Caco-2 (cell line): ENCODE measurements around the gene NOSIP. TPM values are rescaled to one million over a fixed set of nuclear protein-coding genes. Genes with fewer than 3 reads are reported as not detected.
"Not testable (repeated sequence)": the region's sequence is repeated elsewhere in the genome, so short reads cannot be mapped to it uniquely, and the experiment has no call there.

Source experiments
- BruUV-seq: library from RNA; stranded (reverse); fragments of 400-500 nt; replicated peaks from 2 replicates; lab custom pipeline; 2021; lab: Mats Ljungman, UMichigan
- CTCF ChIA-PET: fragments of 300-600 bp; sonication (Branson Sonifier 250); formaldehyde crosslinking; loops from one replicate; lab custom pipeline; 2022; ENCODE audit warnings: antibody characterized with exemption; lab: Charles Lee
- POLR2A ChIA-PET: fragments of 300-600 bp; sonication (Branson Sonifier 250); formaldehyde crosslinking; loops from one replicate; lab custom pipeline; 2022; ENCODE audit warnings: antibody characterized with exemption; lab: Charles Lee
- DNase-seq, 2 experiments: peaks; one replicate each; pipeline versions ENCODE4 v3.0.0 to v3.0.0-alpha.2; 2020 to 2022
- H3K27me3 ChIP-seq: replicated peaks from 2 replicates; pipeline ENCODE4 v1.6.0; 2011; ENCODE audit warnings: low read length; ENCODE audit not compliant: control insufficient read depth, insufficient read depth
- H3K36me3 ChIP-seq: 2 replicates; pipeline ENCODE4 v1.5.1; 2011; ENCODE audit warnings: low read length; ENCODE audit not compliant: control insufficient read depth, insufficient read depth
- H3K4me1 ChIP-seq: fragments of 250-450 bp; sonication (Bioruptor Pico); 2 replicates; pipeline ENCODE4 v1.5.1; 2020; ENCODE audit warnings: mild to moderate bottlenecking
- H3K4me3 ChIP-seq: 2 replicates; pipeline ENCODE4 v1.5.1; 2011; ENCODE audit warnings: low read depth, mild to moderate bottlenecking, control low read depth, low read length
- H3K9me3 ChIP-seq: fragments of 250-450 bp; sonication (Bioruptor Pico); 2 replicates; pipeline ENCODE4 v1.5.1; 2020; ENCODE audit warnings: mild to moderate bottlenecking, moderate library complexity
- H3K27ac Mint-ChIP-seq: one replicate; pipeline ENCODE4 v1.8.0; 2022; ENCODE audit warnings: mixed read lengths; ENCODE audit not compliant: unreplicated experiment
- H3K27me3 Mint-ChIP-seq: one replicate; pipeline ENCODE4 v1.8.0; 2022; ENCODE audit warnings: mixed read lengths; ENCODE audit not compliant: insufficient read depth, unreplicated experiment
- H3K36me3 Mint-ChIP-seq: one replicate; pipeline ENCODE4 v1.8.0; 2022; ENCODE audit warnings: mild to moderate bottlenecking, mixed read lengths; ENCODE audit not compliant: insufficient read depth, unreplicated experiment
- H3K4me1 Mint-ChIP-seq: one replicate; pipeline ENCODE4 v1.8.0; 2022; ENCODE audit warnings: low read depth, mixed read lengths; ENCODE audit not compliant: unreplicated experiment
- H3K4me3 Mint-ChIP-seq: one replicate; pipeline ENCODE4 v1.8.0; 2022; ENCODE audit warnings: mild to moderate bottlenecking, moderate library complexity, mixed read lengths; ENCODE audit not compliant: unreplicated experiment
- H3K9me3 Mint-ChIP-seq: one replicate; pipeline ENCODE4 v1.8.0; 2022; ENCODE audit warnings: mixed read lengths; ENCODE audit not compliant: unreplicated experiment
- intact Hi-C: fragments of 100-400 bp; cut with micrococcal nuclease; formaldehyde crosslinking; loops from one replicate; pipeline ENCODE4 v1.10.0; 2022; ENCODE audit not compliant: unreplicated experiment
- total RNA-seq: library from RNA; stranded (reverse); gene quantifications from 2 replicates; pipeline ENCODE4 v1.2.3, GENCODE V29; 2022
- TF ChIP-seq, protein P1 (sequence below), 2 experiments: fragments of 200-600 bp in 1 of 2; IDR thresholded peaks; 1 replicate in 1 of 2; 2 replicates in 1 of 2; pipeline versions ENCODE4 v1.5.1 to v1.8.0; 2011 to 2022; ENCODE audit warnings: antibody characterized with exemption in 1 of 2, control low read depth in 1 of 2, inconsistent platforms in 1 of 2, low read depth in 1 of 2, low read length in 1 of 2, mild to moderate bottlenecking in 1 of 2, moderate library complexity in 1 of 2; ENCODE audit not compliant: insufficient read depth in 1 of 2, severe bottlenecking in 1 of 2, unreplicated experiment in 1 of 2

Gene NOSIP
- total RNA-seq, 1 experiment from 2014 or later, result 74.7 TPM

DNA sequence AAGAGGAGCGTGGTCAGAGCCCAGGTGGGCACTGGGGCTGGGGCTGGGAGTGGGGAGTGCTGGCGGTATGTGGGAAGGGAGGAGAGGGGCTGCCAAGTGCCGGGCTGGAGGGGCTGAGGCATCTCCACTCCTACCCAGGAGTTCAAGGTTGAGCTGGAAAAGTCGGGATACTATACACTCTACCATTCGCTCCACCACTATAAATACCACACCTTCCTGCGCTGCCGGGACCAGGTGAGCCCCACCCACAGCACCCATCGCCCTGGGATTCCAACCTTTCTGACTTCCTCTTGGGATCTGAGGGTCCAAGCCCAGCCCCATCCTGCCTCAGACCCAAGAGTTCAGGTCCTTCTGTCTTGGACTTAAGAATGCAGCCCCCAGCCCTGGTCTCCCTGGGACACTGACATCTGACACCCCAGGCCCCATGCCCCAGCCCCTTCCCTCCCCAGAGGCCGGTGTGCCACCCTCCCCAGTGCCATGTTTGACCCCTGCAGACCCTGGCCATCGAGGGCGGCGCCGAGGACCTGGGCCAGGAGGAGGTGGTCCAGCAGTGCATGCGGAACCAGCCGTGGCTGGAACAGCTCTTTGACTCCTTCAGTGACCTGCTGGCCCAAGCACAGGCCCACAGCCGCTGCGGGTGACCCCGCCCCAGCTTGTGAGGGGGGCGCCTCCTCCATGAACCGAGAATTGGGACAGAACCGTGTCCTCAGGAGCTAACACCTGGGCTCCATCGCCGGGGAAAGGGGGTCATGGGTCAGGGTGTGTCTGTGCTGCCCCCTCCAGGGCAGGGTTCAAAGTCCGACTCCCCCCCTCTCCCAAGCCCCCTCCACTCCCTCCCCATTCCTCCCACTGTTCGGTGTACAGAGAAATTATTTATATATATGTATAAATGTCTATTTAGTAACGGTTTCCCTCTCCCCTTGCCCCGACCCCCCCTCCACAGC, 44.9 kb upstream of the NOSIP start:
- Histone ChIP-seq H3K4me1 (no peaks in the 10 kb centered on the region), H3K4me3 (no peak overlapping the region), H3K36me3 (peaks cover 1% of the 10 kb centered on the region), H3K27me3 (no peaks in the 10 kb centered on the region), H3K9me3 (no peaks in the 10 kb centered on the region)
- DNase-seq, result no peak
- CTCF ChIA-PET, result no interaction called here
- intact Hi-C loops, result no loop called here
- Mint-ChIP-seq H3K27ac (no peak overlapping the region), H3K9me3 (no peaks in the 10 kb centered on the region), H3K4me3 (no peak overlapping the region), H3K36me3 (peaks cover 63% of the 10 kb centered on the region), H3K27me3 (no peaks in the 10 kb centered on the region), H3K4me1 (no peaks in the 10 kb centered on the region)
- TF ChIP-seq, protein P1, sequence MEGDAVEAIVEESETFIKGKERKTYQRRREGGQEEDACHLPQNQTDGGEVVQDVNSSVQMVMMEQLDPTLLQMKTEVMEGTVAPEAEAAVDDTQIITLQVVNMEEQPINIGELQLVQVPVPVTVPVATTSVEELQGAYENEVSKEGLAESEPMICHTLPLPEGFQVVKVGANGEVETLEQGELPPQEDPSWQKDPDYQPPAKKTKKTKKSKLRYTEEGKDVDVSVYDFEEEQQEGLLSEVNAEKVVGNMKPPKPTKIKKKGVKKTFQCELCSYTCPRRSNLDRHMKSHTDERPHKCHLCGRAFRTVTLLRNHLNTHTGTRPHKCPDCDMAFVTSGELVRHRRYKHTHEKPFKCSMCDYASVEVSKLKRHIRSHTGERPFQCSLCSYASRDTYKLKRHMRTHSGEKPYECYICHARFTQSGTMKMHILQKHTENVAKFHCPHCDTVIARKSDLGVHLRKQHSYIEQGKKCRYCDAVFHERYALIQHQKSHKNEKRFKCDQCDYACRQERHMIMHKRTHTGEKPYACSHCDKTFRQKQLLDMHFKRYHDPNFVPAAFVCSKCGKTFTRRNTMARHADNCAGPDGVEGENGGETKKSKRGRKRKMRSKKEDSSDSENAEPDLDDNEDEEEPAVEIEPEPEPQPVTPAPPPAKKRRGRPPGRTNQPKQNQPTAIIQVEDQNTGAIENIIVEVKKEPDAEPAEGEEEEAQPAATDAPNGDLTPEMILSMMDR (IDR thresholded peaks at IDR 0.05; ENCODE audit: insufficient read depth in 1 of 2, low read depth in 1 of 2, low read length in 1 of 2, severe bottlenecking in 1 of 2, unreplicated experiment in 1 of 2), result no peak
- BruUV-seq, result no TSS peak
- POLR2A ChIA-PET, result no interaction called here

- H3K36me3 ChIP-seq, H3K27ac Mint-ChIP-seq, H3K9me3 Mint-ChIP-seq, BruUV-seq, H3K4me3 ChIP-seq, intact Hi-C loops, POLR2A ChIA-PET, H3K4me1 ChIP-seq, H3K4me3 Mint-ChIP-seq, H3K27me3 Mint-ChIP-seq, DNase-seq, H3K4me1 Mint-ChIP-seq, H3K27me3 ChIP-seq, H3K9me3 ChIP-seq: not testable (repeated sequence)
- CTCF ChIA-PET, result interaction anchor here (0.7 kb wide), 1 partner anchor 146 kb away, joined by 3 read pairs; no protein-coding TSS in a partner anchor
- H3K36me3 Mint-ChIP-seq, result peaks cover 79% of the 10 kb centered on the region
Observed at GRCh38 chr19:49617860-49618259, 37.5 kb upstream of the NOSIP start.

DNA sequence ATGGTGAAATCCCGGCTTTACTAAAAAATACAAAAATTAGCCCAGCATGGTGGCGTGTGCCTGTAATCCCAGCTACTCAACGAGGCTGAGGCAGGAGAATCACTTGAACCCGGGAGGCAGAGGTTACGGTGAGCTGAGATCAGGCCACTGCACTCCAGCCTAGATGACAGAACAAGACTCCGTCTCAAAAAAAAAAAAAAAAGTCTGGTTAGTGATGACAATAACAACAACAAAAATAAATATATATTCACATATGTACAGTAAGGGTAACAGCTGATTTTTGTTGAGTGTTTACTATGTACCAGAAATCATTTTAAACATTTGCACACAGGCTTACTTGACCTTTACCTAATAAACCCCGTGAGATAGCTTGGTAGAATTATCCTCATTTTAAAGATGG, 36.6 kb upstream of the NOSIP start:
- no TSS peak for BruUV-seq
- no peak overlapping the region for H3K4me3 Mint-ChIP-seq

More for the DNA sequence above, 36.6 kb upstream of the NOSIP start:
- ChIA-PET POLR2A (no interaction called here), CTCF (no interaction called here)
- no peak overlapping the region for H3K4me3 ChIP-seq
- no peaks in the 10 kb centered on the region for H3K4me1 Mint-ChIP-seq
- TF ChIP-seq, protein P1 (IDR thresholded peaks at IDR 0.05; ENCODE audit: insufficient read depth in 1 of 2, low read depth in 1 of 2, low read length in 1 of 2, severe bottlenecking in 1 of 2, unreplicated experiment in 1 of 2), result no peak
- no peaks in the 10 kb centered on the region for H3K4me1 ChIP-seq
- peaks cover 8% of the 10 kb centered on the region for H3K36me3 ChIP-seq
- H3K27me3 ChIP-seq, result no peaks in the 10 kb centered on the region
- DNase-seq, result no peak
- no peaks in the 10 kb centered on the region for H3K27me3 Mint-ChIP-seq
- no peaks in the 10 kb centered on the region for H3K9me3 ChIP-seq
- no peak overlapping the region for H3K27ac Mint-ChIP-seq
- H3K9me3 Mint-ChIP-seq, result no peaks in the 10 kb centered on the region
- H3K36me3 Mint-ChIP-seq, result peaks cover 80% of the 10 kb centered on the region
- intact Hi-C loops, result no loop called here
